Prostate gland (tissue), 2 donors: ENCODE data around the gene USP17L29. TPM values are rescaled to one million over a fixed set of nuclear protein-coding genes. Genes with fewer than 3 reads are reported as not detected.
"Not testable (repeated sequence)": the region's sequence is repeated elsewhere in the genome, so short reads cannot be mapped to it uniquely, and the experiment has no call there.

Experiments
- DNase-seq: peaks from one replicate; pipeline ENCODE4 v3.0.0-alpha.2; 2019; ENCODE audit warnings: low spot score
- H3K27ac ChIP-seq, 2 donors: fragments of 200-600 bp; sonication (generic); 2 replicates each; pipeline ENCODE4 v1.5.1; 2017 to 2019
- H3K27me3 ChIP-seq: fragments of 200-600 bp; sonication (generic); replicated peaks from 2 replicates; pipeline ENCODE4 v1.5.1; 2019; ENCODE audit not compliant: insufficient read depth
- H3K36me3 ChIP-seq, 2 donors: fragments of 200-600 bp; sonication (generic); 1 replicate in 1 of 2; 2 replicates in 1 of 2; pipeline versions ENCODE4 v1.5.1 to v1.8.1; 2017 to 2019
- H3K4me1 ChIP-seq: fragments of 200-600 bp; sonication (generic); replicated peaks from 2 replicates; pipeline ENCODE4 v1.5.1; 2019
- H3K4me3 ChIP-seq, 2 donors: fragments of 200-600 bp; sonication (generic); 2 replicates each; pipeline ENCODE4 v1.5.1; 2017 to 2019
- H3K9me3 ChIP-seq: fragments of 200-600 bp; sonication (generic); 2 replicates; pipeline ENCODE4 v1.5.1; 2017
- WGBS: methylation state at CpG from one replicate; pipeline ENCODE4 v1.1.5; 2018; 5-methylcytosine and 5-hydroxymethylcytosine counted together
- intact Hi-C: fragments of 100-400 bp; cut with DNase I; formaldehyde crosslinking; loops from one replicate; pipeline ENCODE4 v1.14.2; 2022
- total RNA-seq, 2 donors: library from RNA; depleted of rRNA; stranded (reverse); fragments of >200 nt; gene quantifications; one replicate each; pipeline ENCODE4 v1.1.0, GENCODE V29; 2016

USP17L29 gene
- total RNA-seq: not detected

- H3K9me3 ChIP-seq, H3K36me3 ChIP-seq, intact Hi-C loops, H3K4me3 ChIP-seq, H3K27ac ChIP-seq, H3K27me3 ChIP-seq, DNase-seq, H3K4me1 ChIP-seq: not testable (repeated sequence)
- WGBS: no CpG with 5 or more reads among the region's 15 CpGs
Measured at GRCh38 chr4:9353338-9353737, at the start of gene USP17L29. TSS of gene USP17L29 (plus strand) at chr4:9353638. CDS start at chr4:9353638, 0 bp downstream.

GRCh38 chr4:9324191-9324590 lies 29.2 kb upstream of the USP17L29 start:
- H3K36me3 ChIP-seq, H3K27me3 ChIP-seq, H3K4me1 ChIP-seq, DNase-seq, H3K9me3 ChIP-seq, intact Hi-C loops, H3K4me3 ChIP-seq, H3K27ac ChIP-seq: not testable (repeated sequence)
- 90% methylated on average over 7 of the region's 13 CpGs for WGBS

- H3K9me3 ChIP-seq, H3K36me3 ChIP-seq, H3K27me3 ChIP-seq, intact Hi-C loops, H3K4me3 ChIP-seq, H3K4me1 ChIP-seq, DNase-seq, H3K27ac ChIP-seq: not testable (repeated sequence)
- no CpG with 5 or more reads among the region's 15 CpGs for WGBS
Measured at GRCh38 chr4:9324865-9325264, 28.6 kb upstream of the USP17L29 start, which contains the start of gene USP17L24. TSS of gene USP17L24 (plus strand) at chr4:9325165. CDS start at chr4:9325165, 0 bp downstream.

- H3K36me3 ChIP-seq, H3K27me3 ChIP-seq, intact Hi-C loops, DNase-seq, H3K9me3 ChIP-seq, H3K4me1 ChIP-seq, H3K27ac ChIP-seq, H3K4me3 ChIP-seq: not testable (repeated sequence)
- no CpG with 5 or more reads among the region's 15 CpGs for WGBS
Measured at GRCh38 chr4:9329611-9330010, 23.8 kb upstream of the USP17L29 start, which contains the start of gene USP17L25. TSS of gene USP17L25 (plus strand) at chr4:9329911. CDS start at chr4:9329911, 0 bp downstream.

GRCh38 chr4:9334358-9334757 lies 19.1 kb upstream of the USP17L29 start, which contains the start of gene USP17L26:
TSS of gene USP17L26 (plus strand) at chr4:9334658. CDS start at chr4:9334658, 0 bp downstream.
- H3K36me3 ChIP-seq, intact Hi-C loops, H3K4me1 ChIP-seq, H3K27me3 ChIP-seq, H3K9me3 ChIP-seq, DNase-seq, H3K27ac ChIP-seq, H3K4me3 ChIP-seq: not testable (repeated sequence)
- WGBS: no CpG with 5 or more reads among the region's 15 CpGs

GRCh38 chr4:9339103-9339502 lies 14.3 kb upstream of the USP17L29 start, which contains the start of gene USP17L5:
TSS of gene USP17L5 (plus strand) at chr4:9339403. CDS start at chr4:9339403, 0 bp downstream.
- DNase-seq, intact Hi-C loops, H3K4me1 ChIP-seq, H3K9me3 ChIP-seq, H3K4me3 ChIP-seq, H3K36me3 ChIP-seq, H3K27me3 ChIP-seq, H3K27ac ChIP-seq: not testable (repeated sequence)
- no CpG with 5 or more reads among the region's 15 CpGs for WGBS

- DNase-seq, intact Hi-C loops, H3K4me1 ChIP-seq, H3K36me3 ChIP-seq, H3K9me3 ChIP-seq, H3K4me3 ChIP-seq, H3K27me3 ChIP-seq, H3K27ac ChIP-seq: not testable (repeated sequence)
- WGBS: no CpG with 5 or more reads among the region's 15 CpGs
Measured at GRCh38 chr4:9343848-9344247, 9.6 kb upstream of the USP17L29 start, which contains the start of gene USP17L27. TSS of gene USP17L27 (plus strand) at chr4:9344148. CDS start at chr4:9344148, 0 bp downstream.

GRCh38 chr4:9348593-9348992 lies 4.8 kb upstream of the USP17L29 start, which contains the start of gene USP17L28:
TSS of gene USP17L28 (plus strand) at chr4:9348893. CDS start at chr4:9348893, 0 bp downstream.
- H3K27ac ChIP-seq, H3K4me1 ChIP-seq, H3K4me3 ChIP-seq, H3K27me3 ChIP-seq, intact Hi-C loops, DNase-seq, H3K36me3 ChIP-seq, H3K9me3 ChIP-seq: not testable (repeated sequence)
- WGBS: no CpG with 5 or more reads among the region's 15 CpGs

- H3K36me3 ChIP-seq, H3K27me3 ChIP-seq, H3K4me3 ChIP-seq, H3K27ac ChIP-seq, H3K9me3 ChIP-seq, DNase-seq, H3K4me1 ChIP-seq, intact Hi-C loops: not testable (repeated sequence)
- no CpG with 5 or more reads among the region's 18 CpGs for WGBS
Measured at GRCh38 chr4:9350866-9351265, 2.6 kb upstream of the USP17L29 start.

- H3K4me1 ChIP-seq, DNase-seq, H3K27me3 ChIP-seq, intact Hi-C loops, H3K4me3 ChIP-seq, H3K27ac ChIP-seq, H3K9me3 ChIP-seq, H3K36me3 ChIP-seq: not testable (repeated sequence)
- WGBS: no CpG with 5 or more reads among the region's 15 CpGs
Measured at GRCh38 chr4:9362829-9363228, 9.4 kb downstream of the USP17L29 start, which contains the start of gene USP17L30. TSS of gene USP17L30 (plus strand) at chr4:9363129. CDS start at chr4:9363129, 0 bp downstream.

- H3K4me3 ChIP-seq, H3K27ac ChIP-seq, intact Hi-C loops: not testable (repeated sequence)
Measured at GRCh38 chr4:9379881-9380280, 26.4 kb downstream of the USP17L29 start.

More at GRCh38 chr4:9379881-9380280, 26.4 kb downstream of the USP17L29 start:
- H3K36me3 ChIP-seq, DNase-seq, H3K9me3 ChIP-seq, H3K4me1 ChIP-seq, H3K27me3 ChIP-seq: not testable (repeated sequence)
- WGBS: 67% methylated on average over 1 of the region's 1 CpG
